GM23248 (cell line): ENCODE measurements around the gene ADAM12.

Source experiments
- EZH2 ChIP-seq: fragments of 200-600 bp; sonication (generic); IDR thresholded peaks from 2 replicates; pipeline ENCODE4 v1.6.1; 2018; ENCODE audit warnings: antibody characterized with exemption, mild to moderate bottlenecking; ENCODE audit not compliant: insufficient read depth, poor library complexity, severe bottlenecking
- EZH2phosphoT487 ChIP-seq: fragments of 200-600 bp; sonication (generic); IDR thresholded peaks from 2 replicates; pipeline ENCODE4 v1.6.1; 2018; ENCODE audit warnings: antibody characterized with exemption, moderate library complexity, mild to moderate bottlenecking, low read depth; ENCODE audit not compliant: insufficient read depth

DNA sequence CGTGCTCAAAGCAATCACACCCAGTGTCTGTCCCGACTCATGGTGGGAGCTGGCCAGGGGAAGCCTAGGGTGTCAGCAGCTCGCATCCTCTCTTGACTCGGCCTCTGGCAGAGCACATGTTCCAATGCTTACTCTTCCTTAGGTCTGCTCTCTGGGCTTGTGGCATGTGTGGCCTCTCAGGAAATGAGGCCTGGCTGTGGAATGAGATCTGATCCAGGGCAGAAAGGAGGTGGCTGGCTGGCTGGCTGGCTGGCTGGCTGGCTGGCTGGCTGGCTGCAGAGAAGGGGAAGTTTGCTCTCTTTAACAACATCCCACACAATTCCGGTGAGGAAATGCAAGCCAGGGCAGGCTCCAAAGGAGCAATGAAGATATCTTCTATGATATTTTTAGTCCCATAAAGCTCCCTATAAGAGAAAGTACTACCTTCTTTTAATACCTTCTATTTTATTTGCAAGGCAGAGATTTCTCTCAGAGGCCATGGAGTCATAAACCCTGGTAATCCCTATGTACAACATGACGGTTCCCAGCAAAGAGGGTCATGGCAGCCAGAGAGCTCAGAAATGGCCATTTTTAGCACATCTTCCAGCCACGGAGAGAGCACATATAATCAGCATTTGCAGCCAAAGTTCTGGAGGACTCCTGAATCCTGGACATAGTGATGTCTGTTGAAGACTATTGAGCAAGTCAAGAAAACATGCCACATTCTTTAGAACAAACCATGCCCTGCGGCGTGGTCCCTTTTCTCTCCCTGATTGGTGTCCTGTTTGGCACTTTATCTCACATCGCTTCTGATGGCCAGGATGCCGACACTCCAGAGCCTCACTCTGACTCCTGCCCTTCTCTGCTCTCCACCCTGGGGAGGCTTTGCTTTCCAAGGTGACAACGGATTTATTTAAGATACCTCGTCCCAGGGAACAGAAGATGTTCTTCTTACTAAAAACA is 338.2 kb downstream of the ADAM12 start:
- TF ChIP-seq EZH2 (no peak), EZH2phosphoT487 (no peak)
